CD8-positive, alpha-beta memory T cell (primary cell): ENCODE results near the gene DEDD2. TPM values are rescaled to one million over a fixed set of nuclear protein-coding genes. Genes with fewer than 3 reads are reported as not detected.

Experiments
- CTCF ChIA-PET: fragments of 350-600 bp; sonication (Branson Sonifier 250); formaldehyde crosslinking; loops from one replicate; lab custom pipeline; 2021; ENCODE audit warnings: antibody characterized with exemption; lab: Charles Lee
- POLR2A ChIA-PET: fragments of 350-600 bp; sonication (Branson Sonifier 250); formaldehyde crosslinking; loops from one replicate; lab custom pipeline; 2021; ENCODE audit warnings: antibody characterized with exemption; lab: Charles Lee
- DNase-seq, 5 donors: peaks; one replicate each; pipeline versions ENCODE4 v3.0.0 to v3.0.0-alpha.2; 2020 to 2022; ENCODE audit warnings: mixed read lengths in 1 of 5
- H3K27ac ChIP-seq: one replicate; pipeline ENCODE4 v1.7.0; 2013; ENCODE audit warnings: low read depth, mild to moderate bottlenecking, low read length, moderate library complexity
- H3K27me3 ChIP-seq: 2 replicates; pipeline ENCODE4 v1.7.0; 2013; ENCODE audit warnings: low read length, mild to moderate bottlenecking; ENCODE audit not compliant: insufficient read depth, poor library complexity, severe bottlenecking
- H3K36me3 ChIP-seq: 2 replicates; pipeline ENCODE4 v1.7.0; 2013; ENCODE audit warnings: mild to moderate bottlenecking, low read length, moderate library complexity; ENCODE audit not compliant: insufficient read depth
- H3K4me1 ChIP-seq: 2 replicates; pipeline ENCODE4 v1.7.0; 2013; ENCODE audit warnings: mild to moderate bottlenecking, low read length, moderate library complexity; ENCODE audit not compliant: insufficient read depth
- H3K4me3 ChIP-seq: 2 replicates; pipeline ENCODE4 v1.7.0; 2013; ENCODE audit warnings: mild to moderate bottlenecking, low read length
- H3K9me3 ChIP-seq: 2 replicates; pipeline ENCODE4 v1.7.0; 2013; ENCODE audit warnings: mild to moderate bottlenecking, low read length
- H3K27ac Mint-ChIP-seq, 8 donors: one replicate each; pipeline ENCODE4 v1.8.0; 2020 to 2021; ENCODE audit warnings: mixed read lengths in 8 of 8, mild to moderate bottlenecking in 6 of 8, inconsistent platforms in 3 of 8, moderate library complexity in 3 of 8
- H3K27me3 Mint-ChIP-seq, 2 donors: one replicate each; pipeline ENCODE4 v1.8.0; 2020 to 2021; ENCODE audit warnings: mixed read lengths in 2 of 2, mild to moderate bottlenecking in 1 of 2, moderate library complexity in 1 of 2
- H3K36me3 Mint-ChIP-seq, 3 donors: one replicate each; pipeline ENCODE4 v1.8.0; 2020 to 2021; ENCODE audit warnings: mixed read lengths in 3 of 3, inconsistent platforms in 1 of 3, mild to moderate bottlenecking in 1 of 3
- H3K4me1 Mint-ChIP-seq, 3 donors: one replicate each; pipeline ENCODE4 v1.8.0; 2020 to 2021; ENCODE audit warnings: mixed read lengths in 3 of 3, inconsistent platforms in 1 of 3, mild to moderate bottlenecking in 1 of 3
- H3K4me3 Mint-ChIP-seq, 7 donors: one replicate each; pipeline ENCODE4 v1.8.0; 2020 to 2021; ENCODE audit warnings: mixed read lengths in 7 of 7, mild to moderate bottlenecking in 6 of 7, moderate library complexity in 4 of 7, inconsistent platforms in 2 of 7
- H3K9me3 Mint-ChIP-seq, 5 donors: one replicate each; pipeline ENCODE4 v1.8.0; 2020 to 2022; ENCODE audit warnings: mixed read lengths in 5 of 5, mild to moderate bottlenecking in 3 of 5, moderate library complexity in 2 of 5, inconsistent platforms in 1 of 5
- polyA plus RNA-seq: library from polyadenylated mRNA; unstranded; fragments of 300-500 nt; fragmentation: Illumina TruSeq; gene quantifications from one replicate; pipeline ENCODE4 v1.2.3, GENCODE V29; 2021
- total RNA-seq, 2 experiments: library from RNA; stranded (reverse); gene quantifications; one replicate each; pipeline ENCODE4 v1.2.3, GENCODE V29; 2021

Gene DEDD2
- total and polyA plus RNA-seq, 3 experiments from 2014 or later = 30.0 to 163 (median 32.7) TPM

GRCh38 chr19:42246922-42247639 lies 29.6 kb upstream of the DEDD2 start:
- H3K9me3 ChIP-seq = no peaks in the 10 kb centered on the region
- H3K27me3 Mint-ChIP-seq = peaks cover 0 to 2% of the 10 kb centered on the region in 2 donors
- no peaks in the 10 kb centered on the region for H3K36me3 ChIP-seq
- ChIA-PET POLR2A (interaction anchor here (1.0 to 1.4 kb wide), 3 partner anchors 8 to 37 kb away, joined by 3 to 6 read pairs (median 5); partner anchors contain the start of gene ERF), CTCF (interaction anchor here (1.0 to 8.6 kb wide), 3 partner anchors 32 to 139 kb away, joined by 3 to 72 read pairs (median 4); no protein-coding TSS in a partner anchor)
- H3K27ac ChIP-seq = no peak overlapping the region
- peak overlapping the region in 7 of 8 donors; percentile 17 to 87 (median 64) for H3K27ac Mint-ChIP-seq
- peaks cover 0 to 23% (median 1%) of the 10 kb centered on the region in 3 donors for H3K36me3 Mint-ChIP-seq
- no peak for DNase-seq
- H3K27me3 ChIP-seq = no peaks in the 10 kb centered on the region
- H3K4me1 Mint-ChIP-seq = peaks cover 25 to 53% (median 34%) of the 10 kb centered on the region in 3 donors
- peaks cover 0 to 1% (median 0%) of the 10 kb centered on the region in 5 donors for H3K9me3 Mint-ChIP-seq
- no peak overlapping the region for H3K4me3 ChIP-seq
- H3K4me1 ChIP-seq = peaks cover 34% of the 10 kb centered on the region
- H3K4me3 Mint-ChIP-seq = no peak overlapping the region

- no peaks in the 10 kb centered on the region for H3K27me3 ChIP-seq
- no peak overlapping the region for H3K27ac ChIP-seq
- H3K4me3 ChIP-seq = no peak overlapping the region
- Mint-ChIP-seq H3K36me3 (peaks cover 0 to 23% (median 1%) of the 10 kb centered on the region in 3 donors), H3K4me3 (peak overlapping the region in 1 of 7 donors; percentile 45), H3K27me3 (peaks cover 0 to 2% of the 10 kb centered on the region in 2 donors), H3K27ac (peak overlapping the region in 5 of 8 donors; percentile 11 to 71 (median 22)), H3K9me3 (no peaks in the 10 kb centered on the region), H3K4me1 (peaks cover 25 to 53% (median 32%) of the 10 kb centered on the region in 3 donors)
- no peaks in the 10 kb centered on the region for H3K9me3 ChIP-seq
- ChIA-PET POLR2A (interaction anchor here (1.0 to 1.4 kb wide), 3 partner anchors 9 to 38 kb away, joined by 3 to 6 read pairs (median 5); partner anchors contain the start of gene ERF), CTCF (interaction anchor here (1.0 to 8.6 kb wide), 5 partner anchors 13 to 138 kb away, joined by 3 to 72 read pairs (median 3); no protein-coding TSS in a partner anchor)
- DNase-seq = no peak
- no peaks in the 10 kb centered on the region for H3K36me3 ChIP-seq
- H3K4me1 ChIP-seq = peaks cover 33% of the 10 kb centered on the region
These were observed 28.9 kb upstream of the DEDD2 start for GRCh38 chr19:42246143-42246921.

- Mint-ChIP-seq H3K4me1 (peaks cover 36 to 56% (median 39%) of the 10 kb centered on the region in 3 donors), H3K27me3 (peaks cover 0 to 2% of the 10 kb centered on the region in 2 donors), H3K36me3 (peaks cover 0 to 28% (median 1%) of the 10 kb centered on the region in 3 donors), H3K27ac (peak overlapping the region; percentile 95 to 99 (median 98)), H3K9me3 (no peaks in the 10 kb centered on the region), H3K4me3 (peak overlapping the region in 6 of 7 donors; percentile 94 to 99 (median 98))
- no peak for DNase-seq
- no peaks in the 10 kb centered on the region for H3K36me3 ChIP-seq
- no peaks in the 10 kb centered on the region for H3K9me3 ChIP-seq
- H3K27ac ChIP-seq = no peak overlapping the region
- CTCF ChIA-PET = interaction anchor here (1.0 to 8.6 kb wide), 11 partner anchors 8 to 386 kb away, joined by 3 to 72 read pairs (median 3); partner anchors contain the start of genes POU2F2 and RPS19
- no peak overlapping the region for H3K4me3 ChIP-seq
- no peaks in the 10 kb centered on the region for H3K27me3 ChIP-seq
- POLR2A ChIA-PET = interaction anchor here (0.7 to 3.9 kb wide), 5 partner anchors 25 to 112 kb away, joined by 3 to 26 read pairs (median 4); partner anchors contain the start of gene PAFAH1B3
- peaks cover 35% of the 10 kb centered on the region for H3K4me1 ChIP-seq
These were observed 27.8 kb upstream of the DEDD2 start for GRCh38 chr19:42245231-42245630.

- Mint-ChIP-seq H3K4me1 (peaks cover 42 to 58% (median 45%) of the 10 kb centered on the region in 3 donors), H3K36me3 (peaks cover 0 to 29% (median 1%) of the 10 kb centered on the region in 3 donors), H3K27ac (peak overlapping the region; percentile 95 to 99 (median 98)), H3K4me3 (peak overlapping the region; percentile 94 to 99 (median 96)), H3K9me3 (no peaks in the 10 kb centered on the region), H3K27me3 (peaks cover 0 to 2% of the 10 kb centered on the region in 2 donors)
- POLR2A ChIA-PET = interaction anchor here (0.7 to 3.9 kb wide), 7 partner anchors 11 to 112 kb away, joined by 3 to 26 read pairs (median 4); partner anchors contain the start of genes ERF and PAFAH1B3
- peak overlapping the region; percentile 66 for H3K27ac ChIP-seq
- peaks cover 4% of the 10 kb centered on the region for H3K36me3 ChIP-seq
- no peaks in the 10 kb centered on the region for H3K27me3 ChIP-seq
- peak; percentile 84 to 94 (median 86) for DNase-seq
- H3K9me3 ChIP-seq = no peaks in the 10 kb centered on the region
- H3K4me3 ChIP-seq = peak overlapping the region; percentile 81
- CTCF ChIA-PET = interaction anchor here (0.8 to 8.6 kb wide), 12 partner anchors 9 to 385 kb away, joined by 3 to 72 read pairs (median 3); partner anchors contain the start of genes POU2F2 and RPS19
- H3K4me1 ChIP-seq = peaks cover 40% of the 10 kb centered on the region
These were observed 27.1 kb upstream of the DEDD2 start for GRCh38 chr19:42244347-42245220.

GRCh38 chr19:42242512-42243409 lies 25.3 kb upstream of the DEDD2 start, which contains the start of gene GSK3A:
Gene GSK3A, minus strand, starts transcription at chr19:42242602. Its CDS starts 137 bp downstream, at chr19:42242465.
- POLR2A ChIA-PET = interaction anchor here (0.7 to 3.9 kb wide), 16 partner anchors 11 to 167 kb away, joined by 3 to 26 read pairs (median 4); partner anchors contain the start of genes CIC, DEDD2, ERF and POU2F2
- peak within 1 kb of the TSS; percentile 80 for H3K27ac ChIP-seq
- peak; percentile 92 to 98 (median 97) for DNase-seq
- no peaks in the 10 kb centered on the region for H3K9me3 Mint-ChIP-seq
- H3K36me3 Mint-ChIP-seq = peaks cover 0 to 31% (median 5%) of the 10 kb centered on the region in 3 donors
- peaks cover 0 to 2% of the 10 kb centered on the region in 2 donors for H3K27me3 Mint-ChIP-seq
- peak within 1 kb of the TSS; percentile 81 for H3K4me3 ChIP-seq
- H3K36me3 ChIP-seq = peaks cover 5% of the 10 kb centered on the region
- CTCF ChIA-PET = interaction anchor here (0.9 to 8.6 kb wide), 15 partner anchors 8 to 134 kb away, joined by 3 to 72 read pairs (median 4); partner anchors contain the start of genes POU2F2 and ZNF526
- no peaks in the 10 kb centered on the region for H3K9me3 ChIP-seq
- H3K27me3 ChIP-seq = no peaks in the 10 kb centered on the region
- H3K4me1 ChIP-seq = peaks cover 43% of the 10 kb centered on the region
- H3K4me3 Mint-ChIP-seq = peak within 1 kb of the TSS; percentile 85 to 99 (median 95)
- peak within 1 kb of the TSS; percentile 81 to 97 (median 96) for H3K27ac Mint-ChIP-seq
- H3K4me1 Mint-ChIP-seq = peaks cover 49 to 65% (median 51%) of the 10 kb centered on the region in 3 donors

GRCh38 chr19:42242069-42242511 lies 24.6 kb upstream of the DEDD2 start:
- peaks cover 0 to 31% (median 5%) of the 10 kb centered on the region in 3 donors for H3K36me3 Mint-ChIP-seq
- Histone ChIP-seq H3K4me3 (peak overlapping the region; percentile 62), H3K36me3 (peaks cover 5% of the 10 kb centered on the region), H3K27ac (peak overlapping the region; percentile 80), H3K4me1 (peaks cover 43% of the 10 kb centered on the region), H3K9me3 (no peaks in the 10 kb centered on the region), H3K27me3 (no peaks in the 10 kb centered on the region)
- DNase-seq = no peak
- H3K4me1 Mint-ChIP-seq = peaks cover 49 to 65% (median 51%) of the 10 kb centered on the region in 3 donors
- H3K27me3 Mint-ChIP-seq = peaks cover 0 to 2% of the 10 kb centered on the region in 2 donors
- ChIA-PET POLR2A (interaction anchor here (0.5 to 3.9 kb wide), 16 partner anchors 11 to 123 kb away, joined by 3 to 26 read pairs (median 6); partner anchors contain the start of genes CIC, DEDD2, POU2F2 and ZNF526), CTCF (interaction anchor here (0.9 to 8.6 kb wide), 13 partner anchors 8 to 133 kb away, joined by 3 to 72 read pairs (median 7); partner anchors contain the start of genes POU2F2 and ZNF526)
- H3K9me3 Mint-ChIP-seq = no peaks in the 10 kb centered on the region
- peak overlapping the region; percentile 80 to 96 (median 92) for H3K27ac Mint-ChIP-seq
- peak overlapping the region; percentile 82 to 95 (median 86) for H3K4me3 Mint-ChIP-seq
